Natural killer cell (primary cell): ENCODE measurements around the gene SAT1. TPM values are rescaled to one million over a fixed set of nuclear protein-coding genes. Genes with fewer than 3 reads are reported as not detected.

Experiments
- ATAC-seq, 3 donors: fragments of 150-1000 bp in 2 of 3; fragments of 200-7000 bp in 1 of 3; cut with Tn5 transposase; 1 replicate in 1 of 3; 2 replicates in 2 of 3; pipeline ENCODE4 v1.10.0; 2021; ENCODE audit warnings: mild to moderate bottlenecking in 2 of 3, moderate library complexity in 2 of 3
- DNase-seq, 2 donors: peaks; one replicate each; pipeline versions ENCODE4 v3.0.0 to v3.0.0-alpha.2; 2013 to 2021; ENCODE audit warnings: mixed read lengths in 1 of 2
- H3K27ac ChIP-seq: one replicate; pipeline ENCODE4 v1.5.1; 2013; ENCODE audit warnings: mild to moderate bottlenecking, low read length
- H3K27me3 ChIP-seq: one replicate; pipeline ENCODE4 v1.6.1; 2013; ENCODE audit warnings: low read length; ENCODE audit not compliant: control insufficient read depth, insufficient read depth
- H3K36me3 ChIP-seq: one replicate; pipeline ENCODE4 v1.6.1; 2013; ENCODE audit warnings: low read length; ENCODE audit not compliant: control insufficient read depth, insufficient read depth
- H3K4me1 ChIP-seq: one replicate; pipeline ENCODE4 v1.6.1; 2013; ENCODE audit warnings: low read length; ENCODE audit not compliant: control insufficient read depth, insufficient read depth
- H3K4me3 ChIP-seq: one replicate; pipeline ENCODE4 v1.5.1; 2013; ENCODE audit warnings: low read length
- H3K9me3 ChIP-seq: one replicate; pipeline ENCODE4 v1.6.1; 2013; ENCODE audit warnings: low read length; ENCODE audit not compliant: control insufficient read depth, insufficient read depth
- H3K27ac Mint-ChIP-seq, 2 donors: one replicate each; pipeline ENCODE4 v1.8.0; 2022; ENCODE audit warnings: mild to moderate bottlenecking in 2 of 2, mixed read lengths in 2 of 2, moderate library complexity in 1 of 2
- H3K27me3 Mint-ChIP-seq, 2 donors: one replicate each; pipeline ENCODE4 v1.8.0; 2022; ENCODE audit warnings: low read depth in 2 of 2, mixed read lengths in 2 of 2
- H3K36me3 Mint-ChIP-seq: one replicate; pipeline ENCODE4 v1.8.0; 2022; ENCODE audit warnings: mixed read lengths
- H3K4me1 Mint-ChIP-seq, 2 donors: one replicate each; pipeline ENCODE4 v1.8.0; 2022; ENCODE audit warnings: mixed read lengths in 2 of 2
- H3K4me3 Mint-ChIP-seq: one replicate; pipeline ENCODE4 v1.8.0; 2022; ENCODE audit warnings: mild to moderate bottlenecking, moderate library complexity, mixed read lengths
- H3K9me3 Mint-ChIP-seq, 2 donors: one replicate each; pipeline ENCODE4 v1.8.0; 2022; ENCODE audit warnings: mixed read lengths in 2 of 2
- WGBS: methylation state at CpG from one replicate; pipeline ENCODE4 v1.1.7; 2013; ENCODE audit warnings: missing lambda C conversion rate; ENCODE audit not compliant: insufficient coverage; 5-methylcytosine and 5-hydroxymethylcytosine counted together
- intact Hi-C: fragments of 100-400 bp; cut with micrococcal nuclease; formaldehyde crosslinking; loops from one replicate; pipeline ENCODE4 v1.14.2; 2022
- total RNA-seq, 4 donors: library from RNA; stranded (reverse); fragments of 120-200 nt in 1 of 4; gene quantifications; one replicate each; pipeline versions ENCODE4 v1.2.3 to v1.2.4, GENCODE V29; 2013 to 2022
- TF ChIP-seq, protein P1 (sequence below): fragments of 200-600 bp; IDR thresholded peaks from one replicate; pipeline ENCODE4 v1.8.0; 2022; ENCODE audit warnings: antibody characterized with exemption

Gene SAT1
- total RNA-seq, 3 donors from 2014 or later (not counting 1 experiment from before 2014, with no cell fraction given) = 276 to 667 (median 524) TPM

DNA sequence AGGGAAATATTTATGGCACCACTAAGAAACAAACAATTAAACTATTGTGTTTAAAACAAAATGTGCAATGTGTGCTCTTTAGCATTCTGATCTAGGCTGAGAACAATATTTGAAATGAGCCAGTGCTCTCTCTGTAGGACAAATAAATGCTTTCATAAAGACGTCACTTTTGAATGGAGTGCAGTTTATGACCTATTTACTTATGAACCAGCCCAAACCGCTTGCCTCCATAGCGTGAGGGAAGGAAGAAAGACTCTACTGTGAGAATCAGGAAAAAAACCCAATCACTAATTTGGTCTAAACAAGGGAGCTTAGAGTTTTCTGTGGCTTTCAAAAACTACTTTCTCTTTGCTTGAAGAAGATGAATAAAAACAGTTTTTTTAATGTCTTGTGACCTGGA is 39.4 kb downstream of the SAT1 start:
- Mint-ChIP-seq H3K9me3 (no peaks in the 10 kb centered on the region), H3K27ac (no peak overlapping the region), H3K4me3 (no peak overlapping the region), H3K27me3 (no peaks in the 10 kb centered on the region), H3K4me1 (no peaks in the 10 kb centered on the region), H3K36me3 (no peaks in the 10 kb centered on the region)
- no peaks in the 10 kb centered on the region for H3K9me3 ChIP-seq
- no peak overlapping the region for H3K27ac ChIP-seq
- H3K27me3 ChIP-seq = no peaks in the 10 kb centered on the region
- intact Hi-C loops = no loop called here
- TF ChIP-seq, protein P1, sequence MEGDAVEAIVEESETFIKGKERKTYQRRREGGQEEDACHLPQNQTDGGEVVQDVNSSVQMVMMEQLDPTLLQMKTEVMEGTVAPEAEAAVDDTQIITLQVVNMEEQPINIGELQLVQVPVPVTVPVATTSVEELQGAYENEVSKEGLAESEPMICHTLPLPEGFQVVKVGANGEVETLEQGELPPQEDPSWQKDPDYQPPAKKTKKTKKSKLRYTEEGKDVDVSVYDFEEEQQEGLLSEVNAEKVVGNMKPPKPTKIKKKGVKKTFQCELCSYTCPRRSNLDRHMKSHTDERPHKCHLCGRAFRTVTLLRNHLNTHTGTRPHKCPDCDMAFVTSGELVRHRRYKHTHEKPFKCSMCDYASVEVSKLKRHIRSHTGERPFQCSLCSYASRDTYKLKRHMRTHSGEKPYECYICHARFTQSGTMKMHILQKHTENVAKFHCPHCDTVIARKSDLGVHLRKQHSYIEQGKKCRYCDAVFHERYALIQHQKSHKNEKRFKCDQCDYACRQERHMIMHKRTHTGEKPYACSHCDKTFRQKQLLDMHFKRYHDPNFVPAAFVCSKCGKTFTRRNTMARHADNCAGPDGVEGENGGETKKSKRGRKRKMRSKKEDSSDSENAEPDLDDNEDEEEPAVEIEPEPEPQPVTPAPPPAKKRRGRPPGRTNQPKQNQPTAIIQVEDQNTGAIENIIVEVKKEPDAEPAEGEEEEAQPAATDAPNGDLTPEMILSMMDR = no peak
- H3K4me3 ChIP-seq = no peak overlapping the region
- H3K4me1 ChIP-seq = peaks cover 3% of the 10 kb centered on the region
- WGBS = no CpG with 5 or more reads among the region's 3 CpGs
- H3K36me3 ChIP-seq = no peaks in the 10 kb centered on the region
- ATAC-seq (no peak), DNase-seq (no peak)

DNA sequence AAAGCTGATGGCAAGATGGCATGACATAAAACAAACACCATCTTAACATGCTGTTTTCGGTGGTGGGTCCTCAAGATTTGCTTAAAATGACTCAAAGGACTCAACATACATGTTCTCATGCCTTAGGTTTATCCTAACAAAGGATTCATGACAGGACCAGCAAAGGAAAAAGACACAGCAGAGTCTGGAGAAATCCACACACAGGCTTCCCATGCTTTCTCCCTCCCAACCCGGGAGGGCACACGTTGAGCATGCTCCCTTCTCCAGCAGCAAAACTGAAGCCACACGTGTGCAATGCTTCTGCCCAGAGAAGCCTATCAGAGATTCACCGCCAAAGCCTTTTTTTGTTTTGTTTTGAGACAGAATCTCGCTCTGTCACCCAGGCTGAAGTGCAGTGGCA is 39.9 kb downstream of the SAT1 start:
- no peak overlapping the region for H3K27ac ChIP-seq
- H3K4me1 Mint-ChIP-seq = no peaks in the 10 kb centered on the region
- H3K27me3 Mint-ChIP-seq = no peaks in the 10 kb centered on the region
- H3K27ac Mint-ChIP-seq = no peak overlapping the region
- WGBS = 84% methylated on average over 6 of the region's 6 CpGs
- H3K36me3 Mint-ChIP-seq = no peaks in the 10 kb centered on the region
- ATAC-seq (no peak), DNase-seq (no peak)
- no peaks in the 10 kb centered on the region for H3K36me3 ChIP-seq
- H3K4me3 Mint-ChIP-seq = no peak overlapping the region
- intact Hi-C loops = no loop called here
- no peaks in the 10 kb centered on the region for H3K9me3 Mint-ChIP-seq
- no peaks in the 10 kb centered on the region for H3K27me3 ChIP-seq
- H3K4me1 ChIP-seq = no peaks in the 10 kb centered on the region
- TF ChIP-seq, protein P1 = no peak
- H3K9me3 ChIP-seq = no peaks in the 10 kb centered on the region
- no peak overlapping the region for H3K4me3 ChIP-seq

DNA sequence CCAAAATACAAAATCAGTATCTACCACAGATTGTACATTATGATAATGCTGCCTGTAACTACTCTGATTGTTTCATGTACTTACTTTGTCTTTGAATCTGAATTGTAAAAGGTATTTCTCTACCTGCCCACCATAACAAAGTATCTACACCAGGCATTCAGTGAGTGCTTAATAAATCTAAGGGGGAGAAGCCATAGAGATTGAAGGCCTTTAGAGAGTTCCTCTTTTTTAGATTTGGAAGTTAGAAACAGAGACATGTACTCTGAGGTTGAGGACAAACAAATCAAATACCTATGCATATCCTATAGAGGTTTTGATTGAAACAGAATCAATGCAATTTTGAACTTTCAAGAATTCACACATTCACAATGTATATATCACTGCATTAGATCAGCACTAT is 42.7 kb downstream of the SAT1 start:
- no peaks in the 10 kb centered on the region for H3K9me3 Mint-ChIP-seq
- no peaks in the 10 kb centered on the region for H3K27me3 ChIP-seq
- H3K27ac Mint-ChIP-seq = no peak overlapping the region
- TF ChIP-seq, protein P1 = no peak
- no peak overlapping the region for H3K4me3 Mint-ChIP-seq
- no peaks in the 10 kb centered on the region for H3K4me1 ChIP-seq
- H3K4me3 ChIP-seq = no peak overlapping the region
- H3K9me3 ChIP-seq = no peaks in the 10 kb centered on the region
- DNase-seq (no peak), ATAC-seq (no peak)
- H3K4me1 Mint-ChIP-seq = no peaks in the 10 kb centered on the region
- intact Hi-C loops = no loop called here
- no peaks in the 10 kb centered on the region for H3K27me3 Mint-ChIP-seq
- H3K36me3 Mint-ChIP-seq = no peaks in the 10 kb centered on the region
- no peak overlapping the region for H3K27ac ChIP-seq
- H3K36me3 ChIP-seq = no peaks in the 10 kb centered on the region

DNA sequence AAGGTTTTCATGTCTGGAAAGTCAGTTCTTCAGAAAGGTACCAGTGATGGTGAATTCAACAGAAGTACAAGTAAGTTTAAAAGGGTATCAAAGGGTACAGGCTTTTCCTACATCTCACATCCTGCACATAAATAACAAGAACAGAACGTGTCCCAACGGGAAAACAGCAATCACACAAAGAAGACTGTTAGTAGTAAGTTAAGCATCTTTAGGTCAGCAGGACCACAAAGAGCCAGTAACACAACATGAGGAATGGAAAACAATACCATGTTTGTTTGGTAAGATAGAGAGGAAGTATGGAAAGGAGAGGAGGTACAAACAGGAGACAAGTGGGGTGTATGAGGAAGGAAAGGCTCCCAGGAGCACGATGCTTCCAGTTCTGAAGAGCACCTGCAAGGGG is 43.2 kb downstream of the SAT1 start:
- no peaks in the 10 kb centered on the region for H3K36me3 ChIP-seq
- Mint-ChIP-seq H3K4me3 (no peak overlapping the region), H3K36me3 (no peaks in the 10 kb centered on the region), H3K27me3 (no peaks in the 10 kb centered on the region), H3K4me1 (no peaks in the 10 kb centered on the region), H3K27ac (no peak overlapping the region), H3K9me3 (no peaks in the 10 kb centered on the region)
- intact Hi-C loops = no loop called here
- no peak overlapping the region for H3K27ac ChIP-seq
- no peak for ATAC-seq
- no peaks in the 10 kb centered on the region for H3K27me3 ChIP-seq
- no peak overlapping the region for H3K4me3 ChIP-seq
- 93% methylated on average over 2 of the region's 3 CpGs for WGBS
- H3K4me1 ChIP-seq = no peaks in the 10 kb centered on the region
- TF ChIP-seq, protein P1 = no peak
- no peaks in the 10 kb centered on the region for H3K9me3 ChIP-seq
- no peak for DNase-seq
